GM18873 (cell line): ENCODE measurements around the gene SNCAIP.
"Not testable (repeated sequence)": the region's sequence is repeated elsewhere in the genome, so short reads cannot be mapped to it uniquely, and the experiment has no call there.

ENCODE experiments used
- ATAC-seq: cut with Tn5 transposase; IDR thresholded peaks from one replicate; pipeline ENCODE4 v1.9.1; 2021; ENCODE audit warnings: mild to moderate bottlenecking, moderate library complexity, moderate number of reproducible peaks; ENCODE audit not compliant: unreplicated experiment, low FRiP score

SNCAIP gene

GRCh38 chr5:122455939-122456338 is 143.9 kb downstream of the SNCAIP start:
- ATAC-seq: no peak

GRCh38 chr5:122457178-122457826 is 145.3 kb downstream of the SNCAIP start:
- ATAC-seq: no peak

- ATAC-seq: peak; percentile 56
Measured at GRCh38 chr5:122458278-122458872, 146.3 kb downstream of the SNCAIP start.

- ATAC-seq: no peak
Measured at GRCh38 chr5:122462486-122462885, 150.4 kb downstream of the SNCAIP start.

GRCh38 chr5:122463221-122463620 is 151.2 kb downstream of the SNCAIP start:
- no peak for ATAC-seq

- ATAC-seq: no peak
Measured at GRCh38 chr5:122464191-122464590, 152.2 kb downstream of the SNCAIP start.

- no peak for ATAC-seq
Measured at GRCh38 chr5:122465031-122465577, 153.1 kb downstream of the SNCAIP start.

DNA sequence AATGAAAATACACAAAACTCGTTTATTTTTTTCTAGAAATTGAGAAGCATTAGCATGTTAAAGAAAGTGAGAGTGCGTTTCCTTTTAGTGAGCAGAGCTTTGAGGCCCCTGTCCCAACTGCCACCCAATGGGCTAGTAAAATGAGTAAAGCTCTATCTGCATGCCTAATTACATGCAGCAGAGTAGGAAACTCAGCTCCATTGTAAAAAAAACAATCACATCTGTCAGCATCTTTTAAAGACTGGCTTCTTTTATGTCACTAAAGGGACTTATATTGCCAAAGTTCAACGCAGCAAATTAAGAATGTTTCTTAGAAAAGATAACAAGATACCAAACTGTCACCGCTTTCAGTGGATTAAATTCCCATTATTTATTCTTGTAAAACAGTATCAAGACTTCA is 154.0 kb downstream of the SNCAIP start:
- ATAC-seq: no peak

DNA sequence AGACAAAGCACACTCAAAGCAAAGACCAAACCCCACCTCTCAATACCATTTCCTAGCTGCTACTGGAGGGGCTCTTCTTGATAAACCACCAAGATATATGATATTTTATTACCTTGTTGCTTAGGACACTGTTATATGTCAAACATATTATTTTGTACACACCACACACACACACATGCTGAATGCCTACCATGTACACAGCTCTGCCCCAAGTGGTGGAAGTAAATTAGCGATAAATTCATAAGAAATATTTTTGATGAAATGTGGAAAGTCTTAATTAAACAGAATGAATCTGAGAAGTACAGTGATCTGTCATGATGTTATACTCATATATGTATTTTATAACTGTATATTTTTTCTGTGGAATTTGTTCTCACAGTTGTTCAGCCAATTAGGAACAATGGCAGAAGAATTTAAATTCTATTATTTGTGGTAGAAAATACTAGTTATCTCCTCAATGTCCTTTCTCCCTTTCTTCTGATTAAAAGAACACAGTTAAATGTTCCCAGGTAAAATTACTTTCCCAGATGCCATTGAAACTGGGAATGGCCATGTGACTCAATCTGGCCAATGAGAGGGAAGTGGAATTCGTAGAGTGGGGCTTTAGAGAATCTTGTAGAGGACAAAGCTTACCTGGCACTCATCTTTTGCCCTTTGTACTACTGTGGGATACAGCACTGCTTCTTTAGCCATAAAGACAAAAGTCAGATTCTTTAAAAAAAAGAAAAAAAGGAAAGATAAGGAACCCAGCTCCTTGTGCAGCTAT is 156.5 kb downstream of the SNCAIP start:
- no peak for ATAC-seq

DNA sequence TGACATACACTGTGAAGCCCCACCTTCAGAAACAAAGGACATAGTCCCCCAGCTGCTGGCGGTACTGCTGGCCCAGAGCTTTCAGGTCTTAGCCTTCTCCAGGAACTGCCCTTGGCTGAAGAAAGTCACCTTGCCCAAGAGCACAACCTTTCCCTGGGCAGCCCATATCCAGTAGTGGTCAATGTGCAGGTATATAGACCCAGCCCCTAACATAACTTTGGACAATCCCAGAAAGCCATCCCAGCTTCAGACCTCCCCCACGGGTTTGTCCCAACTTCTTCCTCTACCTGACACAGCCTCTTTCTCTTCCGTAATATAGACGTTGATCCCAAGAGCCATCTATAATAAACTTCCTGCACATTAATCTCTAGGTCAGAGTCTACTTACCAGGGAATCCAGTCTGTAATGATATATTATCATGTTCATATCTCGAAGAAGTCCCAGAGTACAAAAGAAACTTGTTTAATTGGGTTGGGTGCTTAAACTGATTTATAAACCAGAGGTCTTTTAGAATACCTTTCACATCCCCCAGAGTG is 157.4 kb downstream of the SNCAIP start:
- no peak for ATAC-seq

GRCh38 chr5:122470365-122470764 is 158.3 kb downstream of the SNCAIP start:
- ATAC-seq: no peak

- ATAC-seq: no peak
Measured at GRCh38 chr5:122471031-122471751, 159.2 kb downstream of the SNCAIP start.

- ATAC-seq: no peak
Measured at GRCh38 chr5:122471752-122472061, 159.7 kb downstream of the SNCAIP start.

DNA sequence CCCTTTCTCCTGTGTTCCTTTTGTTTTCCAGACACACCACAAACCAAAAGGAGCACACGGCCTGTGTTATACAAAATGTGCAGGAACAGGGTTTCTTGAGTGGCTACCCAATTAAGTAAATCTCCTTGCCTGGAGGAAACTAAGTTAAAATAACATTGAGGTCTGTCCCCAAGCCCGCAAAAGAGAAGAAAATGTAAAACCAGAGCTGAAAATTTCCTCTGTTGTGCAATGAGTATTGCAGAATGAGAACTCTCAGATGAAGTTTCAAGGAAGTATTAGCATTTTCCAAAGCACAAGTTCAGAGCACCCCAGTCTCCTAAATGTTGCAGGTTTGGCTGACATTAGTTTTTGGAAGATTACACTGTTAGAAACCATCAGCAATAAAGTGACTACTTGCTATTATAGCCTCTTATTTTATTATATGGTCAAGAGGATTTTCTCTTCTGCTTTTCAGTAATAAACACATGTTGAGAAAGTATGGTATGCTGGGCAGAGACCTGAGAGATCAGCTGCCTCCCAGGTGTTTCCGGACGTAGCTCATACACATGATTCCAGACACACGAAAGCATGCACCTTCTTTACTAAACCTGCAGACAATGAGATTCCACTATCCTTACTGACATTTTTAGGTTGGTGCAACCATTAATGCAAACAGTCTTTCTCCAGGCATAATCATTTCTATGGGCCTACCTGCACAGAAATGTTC is 161.3 kb downstream of the SNCAIP start:
- no peak for ATAC-seq

DNA sequence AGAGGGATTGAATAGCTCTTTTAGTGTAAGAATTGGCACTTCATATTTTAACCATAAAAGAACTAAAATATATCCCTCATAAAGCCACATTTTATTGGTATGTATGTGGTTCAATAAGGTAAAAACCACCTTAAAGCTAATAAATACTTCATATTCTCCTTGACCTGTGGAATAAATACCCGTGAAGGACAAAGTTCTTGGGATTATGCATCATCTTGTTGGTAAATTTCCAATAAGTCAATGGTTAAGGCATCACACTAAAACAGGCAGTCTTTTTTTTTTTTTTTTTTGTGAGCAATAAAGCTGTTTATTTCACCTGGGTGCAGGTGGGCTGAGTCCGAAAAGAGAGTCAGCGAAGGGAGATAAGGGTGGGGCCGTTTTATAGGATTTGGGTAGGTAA is 161.9 kb downstream of the SNCAIP start:
- no peak for ATAC-seq

DNA sequence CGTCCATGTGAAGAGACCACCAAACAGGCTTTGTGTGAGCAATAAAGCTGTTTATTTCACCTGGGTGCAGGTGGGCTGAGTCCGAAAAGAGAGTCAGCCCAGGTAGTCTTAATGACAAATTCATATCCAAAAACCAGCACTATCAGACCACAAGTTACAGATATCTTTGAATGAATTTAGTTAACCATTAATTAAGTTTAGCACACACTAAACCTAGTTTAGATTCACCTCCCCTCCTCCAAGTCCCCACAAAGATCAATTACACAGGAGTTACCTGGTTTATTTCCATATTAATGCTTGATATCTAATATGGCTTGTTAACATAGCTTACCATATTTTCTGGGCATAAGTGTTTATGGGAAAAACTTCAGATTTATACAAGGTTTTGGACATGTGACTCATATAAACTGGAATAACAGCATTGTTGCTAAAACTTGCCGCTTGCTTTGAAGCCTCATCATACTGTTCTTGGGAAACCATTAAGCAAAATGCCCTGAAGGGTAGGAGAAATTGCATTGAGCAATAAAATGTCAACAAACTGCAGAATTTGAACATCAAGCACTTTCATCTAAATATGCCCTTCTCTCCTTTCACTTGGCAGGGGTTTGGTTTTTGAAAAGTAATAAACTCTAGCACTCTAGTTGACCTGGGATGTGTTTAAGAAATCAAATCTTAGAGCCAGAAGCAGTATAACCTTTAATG is 166.9 kb downstream of the SNCAIP start:
- ATAC-seq: no peak

- no peak for ATAC-seq
Measured at GRCh38 chr5:122480146-122480545, 168.1 kb downstream of the SNCAIP start.

DNA sequence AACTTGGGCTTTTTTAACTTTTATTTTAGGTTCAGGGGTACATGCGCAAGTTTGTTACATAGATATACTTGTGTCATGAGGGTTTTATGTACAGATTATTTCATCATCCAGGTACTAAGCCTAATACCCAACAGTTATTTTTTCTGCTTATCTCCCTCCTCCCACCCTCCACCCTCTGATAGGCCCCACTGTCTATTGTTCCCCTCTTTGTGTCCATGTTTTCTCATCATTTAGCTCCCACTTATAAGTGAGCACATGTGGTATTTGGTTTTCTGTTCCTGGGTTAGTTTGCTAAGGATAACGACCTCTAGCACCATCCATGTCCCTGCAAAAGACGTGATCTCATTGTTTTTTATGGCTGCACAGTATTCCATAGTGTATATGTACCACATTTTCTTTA is 172.1 kb downstream of the SNCAIP start:
- ATAC-seq: no peak

DNA sequence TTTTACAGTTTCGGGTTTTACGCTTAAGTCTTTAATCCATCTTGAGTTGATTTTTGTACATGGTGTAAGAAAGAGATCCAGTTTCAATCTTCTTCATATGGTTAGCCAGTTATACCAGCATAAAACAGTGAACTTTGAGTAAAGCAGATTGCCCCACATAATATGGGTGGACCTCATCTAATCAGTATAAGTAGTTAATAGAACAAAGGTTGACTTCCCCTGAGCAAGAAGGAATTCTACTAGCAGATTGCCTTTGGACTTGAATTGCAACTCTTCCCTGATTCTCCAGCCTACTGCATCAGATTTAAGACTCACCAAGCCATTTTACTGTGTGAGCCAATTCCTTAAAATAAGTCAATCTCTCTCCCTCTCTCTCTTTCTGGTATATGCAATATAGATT is 173.2 kb downstream of the SNCAIP start:
- ATAC-seq: no peak

- not testable (repeated sequence) for ATAC-seq
Measured at GRCh38 chr5:122486616-122487015, 174.6 kb downstream of the SNCAIP start.
